GM12878 (cell line): ENCODE measurements around the gene EIF2B4. TPM values are rescaled to one million over a fixed set of nuclear protein-coding genes. Genes with fewer than 3 reads are reported as not detected.

Experiments used
- ATF3 ChIP-seq: IDR thresholded peaks from 2 replicates; pipeline ENCODE4 v1.6.1; 2011; ENCODE audit warnings: low read depth, mild to moderate bottlenecking, low read length, moderate library complexity, borderline replicate concordance; ENCODE audit errors: extremely low read depth
- ATF7 ChIP-seq: fragments of 450-650 bp; IDR thresholded peaks from 2 replicates; pipeline ENCODE4 v1.6.1; 2016; ENCODE audit warnings: low read depth, mild to moderate bottlenecking
- BHLHE40 ChIP-seq, 2 experiments: fragments of 450-650 bp in 1 of 2; IDR thresholded peaks; 2 replicates each; pipeline ENCODE4 v1.6.1; 2011 to 2017; ENCODE audit warnings: low read depth in 2 of 2, borderline replicate concordance in 1 of 2, improper control_type of control experiment in 1 of 2, low read length in 1 of 2, mild to moderate bottlenecking in 1 of 2
- CBFB ChIP-seq: IDR thresholded peaks from 2 replicates; pipeline ENCODE4 v1.6.1; 2016; ENCODE audit warnings: antibody characterized with exemption, low read depth
- CHD1 ChIP-seq: IDR thresholded peaks from 2 replicates; pipeline ENCODE4 v1.6.1; 2012; ENCODE audit warnings: low read depth, low read length, improper control_type of control experiment
- EZH2 ChIP-seq: IDR thresholded peaks from 2 replicates; pipeline ENCODE4 v1.6.1; 2012; ENCODE audit warnings: low read depth, mild to moderate bottlenecking, control low read depth, inconsistent platforms, low read length, borderline replicate concordance; ENCODE audit not compliant: control insufficient read depth
- FOS ChIP-seq: IDR thresholded peaks from 3 replicates; pipeline ENCODE4 v1.6.1; 2011; ENCODE audit warnings: borderline replicate concordance; ENCODE audit not compliant: insufficient read length; ENCODE audit errors: extremely low read depth
- IRF3 ChIP-seq: fragments of 450-650 bp; IDR thresholded peaks from 2 replicates; pipeline ENCODE4 v1.6.1; 2014; ENCODE audit warnings: mild to moderate bottlenecking
- KLF5 ChIP-seq: fragments of 450-650 bp; IDR thresholded peaks from 2 replicates; pipeline ENCODE4 v1.6.1; 2014; ENCODE audit warnings: mild to moderate bottlenecking; ENCODE audit not compliant: partially characterized antibody
- LARP7 ChIP-seq: fragments of 450-650 bp; IDR thresholded peaks from 2 replicates; pipeline ENCODE4 v1.6.1; 2017; ENCODE audit warnings: mild to moderate bottlenecking
- NFXL1 ChIP-seq: fragments of 450-650 bp; IDR thresholded peaks from 2 replicates; pipeline ENCODE4 v1.6.1; 2017; ENCODE audit warnings: antibody characterized with exemption, mild to moderate bottlenecking, borderline replicate concordance
- NFYB ChIP-seq: IDR thresholded peaks from 2 replicates; pipeline ENCODE4 v1.6.1; 2011; ENCODE audit warnings: low read depth, mild to moderate bottlenecking, low read length, improper control_type of control experiment, moderate library complexity; ENCODE audit not compliant: insufficient read depth
- NR2C1 ChIP-seq: fragments of 450-650 bp; IDR thresholded peaks from 2 replicates; pipeline ENCODE4 v1.6.1; 2017; ENCODE audit warnings: antibody characterized with exemption, mild to moderate bottlenecking, moderate library complexity
- SMAD1 ChIP-seq: fragments of 450-650 bp; IDR thresholded peaks from 2 replicates; pipeline ENCODE4 v1.6.1; 2018; ENCODE audit warnings: mild to moderate bottlenecking, low read depth; ENCODE audit not compliant: partially characterized antibody
- SMARCA5 ChIP-seq: fragments of 450-650 bp; IDR thresholded peaks from 2 replicates; pipeline ENCODE4 v1.6.1; 2017; ENCODE audit warnings: mild to moderate bottlenecking
- STAT1 ChIP-seq: fragments of 450-650 bp; conservative IDR thresholded peaks from 2 replicates; pipeline ENCODE4 v1.6.1; 2014; ENCODE audit warnings: antibody characterized with exemption, mild to moderate bottlenecking
- STAT3 ChIP-seq: IDR thresholded peaks from 2 replicates; pipeline ENCODE4 v1.6.1; 2011; ENCODE audit warnings: low read depth, low read length, improper control_type of control experiment
- SUPT20H ChIP-seq: IDR thresholded peaks from 2 replicates; pipeline ENCODE4 v1.6.1; 2011; ENCODE audit warnings: low read depth, mild to moderate bottlenecking, low read length, moderate library complexity, borderline replicate concordance; ENCODE audit not compliant: control insufficient read depth
- TAF1 ChIP-seq: IDR thresholded peaks from 2 replicates; pipeline ENCODE4 v1.6.1; 2011; ENCODE audit warnings: mild to moderate bottlenecking, low read depth, low read length, borderline replicate concordance
- YY1 ChIP-seq: IDR thresholded peaks from 2 replicates; pipeline ENCODE4 v1.6.1; 2011; ENCODE audit warnings: low read depth, mild to moderate bottlenecking, low read length
- ZBED1 ChIP-seq: IDR thresholded peaks from 2 replicates; pipeline ENCODE4 v1.6.1; 2016; ENCODE audit warnings: borderline replicate concordance
- ZBTB40 ChIP-seq: fragments of 450-650 bp; IDR thresholded peaks from 2 replicates; pipeline ENCODE4 v1.6.1; 2016; ENCODE audit warnings: mild to moderate bottlenecking, moderate library complexity, borderline replicate concordance
- ZNF274 ChIP-seq: IDR thresholded peaks from one replicate; pipeline ENCODE4 v1.8.0; 2011; ENCODE audit not compliant: insufficient read length, insufficient read depth
- polyA plus RNA-seq, 11 experiments: library from polyadenylated mRNA; depleted of rRNA in 4 of 11; unstranded in 6 of 11; stranded (reverse) in 5 of 11; fragments of >200 nt; fragmentation: Nextera tagmentation in 4 of 11; fragmentation: Illumina TruSeq in 1 of 11; extraction: Ambion mirVana in 4 of 11; extraction: Trizol in 1 of 11; gene quantifications; 1 replicate in 1 of 11; 2 replicates in 10 of 11; pipeline versions ENCODE4 v1.2.1 to v1.2.3, GENCODE V29; 2011 to 2016; ENCODE audit warnings: inconsistent platforms in 2 of 11, missing spikeins in 2 of 11, low read depth in 1 of 11
- total RNA-seq, 4 experiments: library from RNA; depleted of rRNA in 3 of 4; stranded (reverse); fragments of >200 nt in 3 of 4; fragmentation: Illumina TruSeq in 1 of 4; extraction: Trizol in 1 of 4; gene quantifications; 2 replicates each; pipeline versions ENCODE4 v1.2.1 to v1.2.3, GENCODE V29; 2013 to 2021
- TF ChIP-seq, protein P1 (sequence below): IDR thresholded peaks from 2 replicates; pipeline ENCODE4 v1.6.1; 2012; ENCODE audit warnings: low read depth, low read length, improper control_type of control experiment

The EIF2B4 gene
- total and polyA plus RNA-seq, 10 of the 15 experiments (the other 5 are each of a cell fraction or from before 2014, with no cell fraction given), result 13.4 to 53.9 (median 27.5) TPM

- TF ChIP-seq ZBTB40, result peak; percentile 87
- no peak for TF ChIP-seq EZH2
- TF ChIP-seq ATF3, result peak; percentile 80; the same call in 1 of the 2 replicates
- TF ChIP-seq SUPT20H, result no peak
- peak; percentile 88 for TF ChIP-seq CBFB
- TF ChIP-seq ATF7, result peak; percentile 66; the same call in 1 of the 2 replicates
- TF ChIP-seq, protein P1, sequence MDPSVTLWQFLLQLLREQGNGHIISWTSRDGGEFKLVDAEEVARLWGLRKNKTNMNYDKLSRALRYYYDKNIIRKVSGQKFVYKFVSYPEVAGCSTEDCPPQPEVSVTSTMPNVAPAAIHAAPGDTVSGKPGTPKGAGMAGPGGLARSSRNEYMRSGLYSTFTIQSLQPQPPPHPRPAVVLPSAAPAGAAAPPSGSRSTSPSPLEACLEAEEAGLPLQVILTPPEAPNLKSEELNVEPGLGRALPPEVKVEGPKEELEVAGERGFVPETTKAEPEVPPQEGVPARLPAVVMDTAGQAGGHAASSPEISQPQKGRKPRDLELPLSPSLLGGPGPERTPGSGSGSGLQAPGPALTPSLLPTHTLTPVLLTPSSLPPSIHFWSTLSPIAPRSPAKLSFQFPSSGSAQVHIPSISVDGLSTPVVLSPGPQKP, result no peak
- TF ChIP-seq ZBED1, result peak; percentile 84; the same call in 1 of the 2 replicates
- no peak for TF ChIP-seq SMARCA5
- no peak for TF ChIP-seq IRF3
- no peak for TF ChIP-seq FOS
- TF ChIP-seq NFXL1, result no peak
- TF ChIP-seq STAT3, result no peak
- peak; percentile 85 for TF ChIP-seq TAF1
- no peak for TF ChIP-seq NR2C1
- peak; percentile 30 for TF ChIP-seq KLF5
- no peak for TF ChIP-seq CHD1
- no peak for TF ChIP-seq ZNF274
- peak; percentile 84 for TF ChIP-seq YY1
- TF ChIP-seq LARP7, result no peak; the same call in 1 of the 2 replicates
- peak; percentile 98 to 99 for TF ChIP-seq BHLHE40 (IDR thresholded peaks at IDR 0.05; ENCODE audit: borderline replicate concordance in 1 of 2, low read depth in 2 of 2, low read length in 1 of 2)
- TF ChIP-seq NFYB, result peak; percentile 54; the same call in 1 of the 2 replicates
- TF ChIP-seq SMAD1, result no peak
- TF ChIP-seq STAT1, result 0 out of 2 replicates have a peak, but pooled peaks have one; percentile 15
Observed at GRCh38 chr2:27322766-27323595, 47.2 kb downstream of the EIF2B4 start, which contains the start of gene MPV17 (continued).
